H9 (cell line): ENCODE data around the gene MED12. TPM values are rescaled to one million over a fixed set of nuclear protein-coding genes. Genes with fewer than 3 reads are reported as not detected.

Experiments
- DNase-seq: peaks from one replicate; pipeline ENCODE4 v3.0.0-alpha.2; 2017
- H2AFZ ChIP-seq: one replicate; pipeline ENCODE4 v1.6.1; 2013; ENCODE audit warnings: mild to moderate bottlenecking, low read length, control low read depth, moderate library complexity
- H2AK5ac ChIP-seq: 2 replicates; pipeline ENCODE4 v1.6.1; 2013; ENCODE audit warnings: low read length, control low read depth, mixed read lengths; ENCODE audit not compliant: insufficient read length
- H2BK120ac ChIP-seq: one replicate; pipeline ENCODE4 v1.6.1; 2013; ENCODE audit warnings: low read depth, mild to moderate bottlenecking, low read length, control low read depth, inconsistent platforms; ENCODE audit not compliant: poor library complexity, severe bottlenecking
- H2BK12ac ChIP-seq: 2 replicates; pipeline ENCODE4 v1.6.1; 2013; ENCODE audit warnings: low read length, control low read depth, mixed read lengths, low read depth; ENCODE audit not compliant: insufficient read length
- H2BK15ac ChIP-seq: 2 replicates; pipeline ENCODE4 v1.6.1; 2013; ENCODE audit warnings: low read depth, low read length, control low read depth
- H2BK20ac ChIP-seq: one replicate; pipeline ENCODE4 v1.6.1; 2013; ENCODE audit warnings: low read depth, mild to moderate bottlenecking, low read length, control low read depth, inconsistent platforms; ENCODE audit not compliant: poor library complexity, severe bottlenecking
- H2BK5ac ChIP-seq: 2 replicates; pipeline ENCODE4 v1.6.1; 2013; ENCODE audit warnings: low read length, control low read depth, mixed read lengths; ENCODE audit not compliant: insufficient read length
- H3K14ac ChIP-seq: 2 replicates; pipeline ENCODE4 v1.6.1; 2013; ENCODE audit warnings: low read length, control low read depth; ENCODE audit not compliant: insufficient read depth
- H3K18ac ChIP-seq: 2 replicates; pipeline ENCODE4 v1.6.1; 2013; ENCODE audit warnings: low read depth, mild to moderate bottlenecking, mixed read lengths, low read length, control low read depth; ENCODE audit not compliant: insufficient read length
- H3K23ac ChIP-seq: 2 replicates; pipeline ENCODE4 v1.6.1; 2013; ENCODE audit warnings: low read length, control low read depth, mixed read lengths, low read depth; ENCODE audit not compliant: insufficient read length
- H3K23me2 ChIP-seq: 2 replicates; pipeline ENCODE4 v1.6.1; 2013; ENCODE audit warnings: low read depth, mild to moderate bottlenecking, mixed read lengths, low read length, control low read depth; ENCODE audit not compliant: insufficient read length, poor library complexity, severe bottlenecking
- H3K27ac ChIP-seq: 2 replicates; pipeline ENCODE4 v1.5.1; 2013; ENCODE audit warnings: low read length, control low read depth, mixed read lengths, low read depth; ENCODE audit not compliant: insufficient read length
- H3K27me3 ChIP-seq: 2 replicates; pipeline ENCODE4 v1.6.1; 2013; ENCODE audit warnings: low read length, control low read depth, inconsistent platforms; ENCODE audit not compliant: insufficient read depth
- H3K4ac ChIP-seq: 2 replicates; pipeline ENCODE4 v1.6.1; 2013; ENCODE audit warnings: low read depth, mild to moderate bottlenecking, control low read depth, inconsistent platforms, low read length, moderate library complexity
- H3K4me1 ChIP-seq: 2 replicates; pipeline ENCODE4 v1.6.1; 2013; ENCODE audit warnings: low read length, control low read depth, inconsistent platforms; ENCODE audit not compliant: insufficient read depth
- H3K4me2 ChIP-seq: 2 replicates; pipeline ENCODE4 v1.6.1; 2013; ENCODE audit warnings: low read length, control low read depth, mixed read lengths; ENCODE audit not compliant: insufficient read length, insufficient read depth
- H3K56ac ChIP-seq: 2 replicates; pipeline ENCODE4 v1.6.1; 2013; ENCODE audit warnings: low read depth, mild to moderate bottlenecking, mixed read lengths, low read length, control low read depth; ENCODE audit not compliant: insufficient read length
- H3K79me1 ChIP-seq: 2 replicates; pipeline ENCODE4 v1.6.1; 2013; ENCODE audit warnings: low read depth, mild to moderate bottlenecking, moderate library complexity, low read length, control low read depth, inconsistent platforms; ENCODE audit not compliant: insufficient read depth, poor library complexity, severe bottlenecking
- H3K79me2 ChIP-seq: 2 replicates; pipeline ENCODE4 v1.6.1; 2013; ENCODE audit warnings: low read length, control low read depth, inconsistent platforms; ENCODE audit not compliant: insufficient read depth
- H3K9ac ChIP-seq: 2 replicates; pipeline ENCODE4 v1.6.1; 2013; ENCODE audit warnings: low read length, control low read depth, mixed read lengths; ENCODE audit not compliant: insufficient read length; ENCODE audit errors: extremely low read depth
- H3K9me3 ChIP-seq: one replicate; pipeline ENCODE4 v1.6.1; 2013; ENCODE audit warnings: low read depth, low read length, inconsistent platforms; ENCODE audit not compliant: control insufficient read depth
- H3T11ph ChIP-seq: one replicate; pipeline ENCODE4 v1.6.1; 2013; ENCODE audit warnings: mild to moderate bottlenecking, low read length, control low read depth, inconsistent platforms
- H4K20me1 ChIP-seq: one replicate; pipeline ENCODE4 v1.6.1; 2013; ENCODE audit not compliant: control insufficient read depth, insufficient read length, insufficient read depth
- H4K5ac ChIP-seq: 2 replicates; pipeline ENCODE4 v1.6.1; 2013; ENCODE audit warnings: low read depth, mild to moderate bottlenecking, mixed read lengths, low read length, control low read depth; ENCODE audit not compliant: insufficient read length
- H4K8ac ChIP-seq: replicated peaks from 2 replicates; pipeline ENCODE4 v1.6.1; 2013; ENCODE audit warnings: low read length, control low read depth, mixed read lengths, low read depth; ENCODE audit not compliant: insufficient read length
- H4K91ac ChIP-seq: 2 replicates; pipeline ENCODE4 v1.6.1; 2013; ENCODE audit warnings: low read depth, mild to moderate bottlenecking, moderate library complexity, mixed read lengths, low read length, control low read depth; ENCODE audit not compliant: insufficient read length
- H3K27ac Mint-ChIP-seq, 3 experiments: 2 replicates in 2 of 3; 3 replicates in 1 of 3; pipeline ENCODE4 v1.8.0; 2020 to 2021; ENCODE audit warnings: mixed read lengths in 3 of 3, mild to moderate bottlenecking in 1 of 3, moderate library complexity in 1 of 3
- H3K27me3 Mint-ChIP-seq: 2 replicates; pipeline ENCODE4 v1.8.0; 2021; ENCODE audit warnings: low read depth, mild to moderate bottlenecking, moderate library complexity, mixed read lengths
- H3K36me3 Mint-ChIP-seq, 3 experiments: 2 replicates in 2 of 3; 3 replicates in 1 of 3; pipeline ENCODE4 v1.8.0; 2020 to 2021; ENCODE audit warnings: low read depth in 3 of 3, mixed read lengths in 3 of 3; ENCODE audit not compliant: insufficient read depth in 1 of 3
- H3K4me1 Mint-ChIP-seq, 2 experiments: 2 replicates each; pipeline ENCODE4 v1.8.0; 2020; ENCODE audit warnings: mixed read lengths in 2 of 2
- H3K4me3 Mint-ChIP-seq, 2 experiments: 2 replicates in 1 of 2; 3 replicates in 1 of 2; pipeline ENCODE4 v1.8.0; 2020 to 2021; ENCODE audit warnings: mild to moderate bottlenecking in 2 of 2, mixed read lengths in 2 of 2, moderate library complexity in 1 of 2
- H3K9me3 Mint-ChIP-seq, 2 experiments: 2 replicates in 1 of 2; 3 replicates in 1 of 2; pipeline ENCODE4 v1.8.0; 2020; ENCODE audit warnings: mild to moderate bottlenecking in 2 of 2, mixed read lengths in 2 of 2, moderate library complexity in 1 of 2
- WGBS: extraction: QIAGEN DNeasy Blood & Tissue Kit; methylation state at CpG from one replicate; pipeline ENCODE4 v1.1.7; 2013; ENCODE audit warnings: missing lambda C conversion rate, low lambda C conversion rate, mixed read lengths; ENCODE audit not compliant: insufficient read length; ENCODE audit errors: extremely low coverage; 5-methylcytosine and 5-hydroxymethylcytosine counted together
- total RNA-seq: library from RNA; stranded (reverse); gene quantifications from 2 replicates; pipeline ENCODE4 v1.2.1, GENCODE V29; 2021
- TF ChIP-seq, protein P1 (sequence below): fragments of 200-600 bp; sonication (generic); conservative IDR thresholded peaks from 3 replicates; pipeline ENCODE4 v1.8.0; 2021; ENCODE audit warnings: antibody characterized with exemption, mild to moderate bottlenecking

Gene MED12
- total RNA-seq, 1 experiment from 2014 or later, result 33.0 TPM

DNA sequence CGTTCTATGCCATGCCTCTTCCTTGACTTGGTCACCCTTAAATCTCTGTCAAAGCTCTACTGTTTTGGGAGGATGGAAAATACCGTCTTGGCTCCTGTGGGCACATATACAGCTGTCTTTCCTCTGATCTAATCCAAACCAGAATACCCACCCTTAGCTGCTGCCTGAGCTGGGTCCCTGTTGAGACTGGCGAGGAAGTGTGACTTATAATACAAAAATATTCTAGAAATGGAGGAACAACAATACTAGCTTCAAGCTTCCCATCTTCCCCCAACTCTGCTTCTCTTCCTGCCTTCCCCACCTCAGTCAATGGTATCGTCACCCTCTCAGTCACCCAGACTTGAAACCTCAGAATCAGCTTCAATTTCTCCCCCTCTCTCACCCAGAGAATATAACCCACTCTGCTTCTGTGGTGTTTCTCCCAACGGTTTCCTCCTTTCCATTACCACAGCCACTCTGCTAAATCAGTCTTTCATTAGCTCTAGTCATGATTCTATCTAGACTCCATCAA is 6.4 kb upstream of the MED12 start:
- no peak overlapping the region for H2BK20ac ChIP-seq
- Mint-ChIP-seq H3K9me3 (peaks cover 63 to 67% of the 10 kb centered on the region in 2 experiments), H3K4me1 (peaks cover 0 to 13% of the 10 kb centered on the region in 2 experiments; a peak in 3 of 4 replicates), H3K36me3 (no peaks in the 10 kb centered on the region; a peak in 1 of 7 replicates), H3K4me3 (no peak overlapping the region; a peak in 1 of 5 replicates), H3K27me3 (peaks cover 81% of the 10 kb centered on the region), H3K27ac (no peak overlapping the region)
- H4K20me1 ChIP-seq, result no peaks in the 10 kb centered on the region
- no peaks in the 10 kb centered on the region for H3K79me1 ChIP-seq
- H2BK120ac ChIP-seq, result no peak overlapping the region
- H2BK12ac ChIP-seq, result no peak overlapping the region
- H2AK5ac ChIP-seq, result no peak overlapping the region
- DNase-seq, result no peak
- H3K9me3 ChIP-seq, result peaks cover 22% of the 10 kb centered on the region
- H4K91ac ChIP-seq, result no peak overlapping the region
- no peak overlapping the region for H3K4me2 ChIP-seq
- no CpG with 5 or more reads among the region's 5 CpGs for WGBS
- H4K5ac ChIP-seq, result no peak overlapping the region
- H3K23ac ChIP-seq, result no peak overlapping the region
- no peak overlapping the region for H2BK15ac ChIP-seq
- H3K4ac ChIP-seq, result no peak overlapping the region
- no peak overlapping the region for H3T11ph ChIP-seq
- no peaks in the 10 kb centered on the region for H3K79me2 ChIP-seq
- H3K18ac ChIP-seq, result no peak overlapping the region
- H2BK5ac ChIP-seq, result no peak overlapping the region
- H3K23me2 ChIP-seq, result no peaks in the 10 kb centered on the region
- H3K4me1 ChIP-seq, result no peaks in the 10 kb centered on the region
- H4K8ac ChIP-seq, result no peak overlapping the region
- H2AFZ ChIP-seq, result no peak overlapping the region
- H3K27me3 ChIP-seq, result no peaks in the 10 kb centered on the region
- H3K9ac ChIP-seq, result no peak overlapping the region
- TF ChIP-seq, protein P1, sequence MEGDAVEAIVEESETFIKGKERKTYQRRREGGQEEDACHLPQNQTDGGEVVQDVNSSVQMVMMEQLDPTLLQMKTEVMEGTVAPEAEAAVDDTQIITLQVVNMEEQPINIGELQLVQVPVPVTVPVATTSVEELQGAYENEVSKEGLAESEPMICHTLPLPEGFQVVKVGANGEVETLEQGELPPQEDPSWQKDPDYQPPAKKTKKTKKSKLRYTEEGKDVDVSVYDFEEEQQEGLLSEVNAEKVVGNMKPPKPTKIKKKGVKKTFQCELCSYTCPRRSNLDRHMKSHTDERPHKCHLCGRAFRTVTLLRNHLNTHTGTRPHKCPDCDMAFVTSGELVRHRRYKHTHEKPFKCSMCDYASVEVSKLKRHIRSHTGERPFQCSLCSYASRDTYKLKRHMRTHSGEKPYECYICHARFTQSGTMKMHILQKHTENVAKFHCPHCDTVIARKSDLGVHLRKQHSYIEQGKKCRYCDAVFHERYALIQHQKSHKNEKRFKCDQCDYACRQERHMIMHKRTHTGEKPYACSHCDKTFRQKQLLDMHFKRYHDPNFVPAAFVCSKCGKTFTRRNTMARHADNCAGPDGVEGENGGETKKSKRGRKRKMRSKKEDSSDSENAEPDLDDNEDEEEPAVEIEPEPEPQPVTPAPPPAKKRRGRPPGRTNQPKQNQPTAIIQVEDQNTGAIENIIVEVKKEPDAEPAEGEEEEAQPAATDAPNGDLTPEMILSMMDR, result no peak
- H3K27ac ChIP-seq, result no peak overlapping the region
- no peak overlapping the region for H3K56ac ChIP-seq
- no peak overlapping the region for H3K14ac ChIP-seq
